IMR-90 (cell line): ENCODE data around the gene ELAVL4. TPM values are rescaled to one million over a fixed set of nuclear protein-coding genes. Genes with fewer than 3 reads are reported as not detected.

ENCODE experiments used
- ATAC-seq: fragments of 200-7000 bp; cut with Tn5 transposase; 2 replicates; pipeline ENCODE4 v1.9.1; 2020; ENCODE audit warnings: low read depth, mild to moderate bottlenecking, moderate library complexity
- BruUV-seq: library from RNA; stranded (reverse); fragments of 400-500 nt; replicated peaks from 2 replicates; lab custom pipeline; 2021; lab: Mats Ljungman, UMichigan
- CTCF ChIA-PET: fragments of 300-600 bp; formaldehyde crosslinking; extraction: SDS; loops from one replicate; lab custom pipeline; 2021; ENCODE audit warnings: antibody characterized with exemption; lab: Yijun Ruan, JAX
- POLR2A ChIA-PET: fragments of 300-600 bp; sonication (Branson Sonifier 250); formaldehyde crosslinking; loops from one replicate; lab custom pipeline; 2022; ENCODE audit warnings: antibody characterized with exemption; ENCODE audit not compliant: unreplicated experiment; lab: Charles Lee
- DNase-seq: peaks from one replicate; pipeline ENCODE4 v3.0.0; 2013
- H2AFZ ChIP-seq: replicated peaks from 2 replicates; pipeline ENCODE3; 2013; ENCODE audit warnings: low read length, mild to moderate bottlenecking; ENCODE audit not compliant: poor library complexity
- H2AK5ac ChIP-seq: 2 replicates; pipeline ENCODE4 v1.6.1; 2013; ENCODE audit warnings: low read depth, low read length, inconsistent platforms
- H2AK9ac ChIP-seq: replicated peaks from 2 replicates; pipeline ENCODE3; 2013; ENCODE audit warnings: mild to moderate bottlenecking, low read depth, low read length, moderate library complexity; ENCODE audit not compliant: poor library complexity
- H2BK120ac ChIP-seq: 2 replicates; pipeline ENCODE4 v1.6.1; 2013; ENCODE audit warnings: low read depth, low read length, inconsistent platforms
- H2BK15ac ChIP-seq: 3 replicates; pipeline ENCODE4 v1.6.1; 2013; ENCODE audit warnings: low read depth, low read length, inconsistent platforms
- H2BK20ac ChIP-seq: 2 replicates; pipeline ENCODE4 v1.6.1; 2013; ENCODE audit warnings: low read depth, mild to moderate bottlenecking, inconsistent platforms, low read length, moderate library complexity
- H2BK5ac ChIP-seq: 2 replicates; pipeline ENCODE4 v1.6.1; 2013; ENCODE audit warnings: mild to moderate bottlenecking, low read depth, low read length, inconsistent platforms; ENCODE audit not compliant: poor library complexity, severe bottlenecking
- H3K14ac ChIP-seq: replicated peaks from 2 replicates; pipeline ENCODE4 v1.6.1; 2013; ENCODE audit warnings: low read depth, low read length, inconsistent platforms
- H3K18ac ChIP-seq: 2 replicates; pipeline ENCODE4 v1.6.1; 2013; ENCODE audit warnings: low read depth, low read length, control low read depth
- H3K23ac ChIP-seq: 2 replicates; pipeline ENCODE4 v1.6.1; 2013; ENCODE audit warnings: low read depth, low read length, inconsistent platforms
- H3K27ac ChIP-seq: 2 replicates; pipeline ENCODE4 v1.5.1; 2013; ENCODE audit warnings: mild to moderate bottlenecking, control low read depth, low read length; ENCODE audit not compliant: insufficient read depth
- H3K27me3 ChIP-seq: 2 replicates; pipeline ENCODE4 v1.6.1; 2013; ENCODE audit warnings: low read length; ENCODE audit not compliant: control insufficient read depth, insufficient read depth
- H3K36me3 ChIP-seq: 2 replicates; pipeline ENCODE4 v1.6.1; 2013; ENCODE audit warnings: low read length, mixed read lengths; ENCODE audit not compliant: control insufficient read depth, insufficient read depth
- H3K4ac ChIP-seq: 2 replicates; pipeline ENCODE4 v1.6.1; 2013; ENCODE audit warnings: low read depth, low read length, inconsistent platforms
- H3K4me1 ChIP-seq: 2 replicates; pipeline ENCODE4 v1.6.1; 2013; ENCODE audit warnings: low read length, mixed read lengths; ENCODE audit not compliant: control insufficient read depth, insufficient read depth
- H3K4me2 ChIP-seq: 2 replicates; pipeline ENCODE4 v1.6.1; 2013; ENCODE audit warnings: low read depth, mild to moderate bottlenecking, control low read depth, low read length, moderate library complexity
- H3K4me3 ChIP-seq: 2 replicates; pipeline ENCODE4 v1.5.1; 2013; ENCODE audit warnings: low read depth, mild to moderate bottlenecking, control low read depth, low read length, moderate library complexity; ENCODE audit not compliant: insufficient read depth
- H3K56ac ChIP-seq: 2 replicates; pipeline ENCODE4 v1.6.1; 2013; ENCODE audit warnings: low read length, inconsistent platforms; ENCODE audit not compliant: insufficient read depth; ENCODE audit errors: extremely low read depth
- H3K79me1 ChIP-seq, 2 experiments: 2 replicates each; pipeline ENCODE4 v1.6.1; 2013; ENCODE audit warnings: low read length in 2 of 2, inconsistent platforms in 1 of 2, low read depth in 1 of 2
- H3K9ac ChIP-seq: 2 replicates; pipeline ENCODE4 v1.6.1; 2013; ENCODE audit warnings: low read depth, low read length, control low read depth
- H3K9me1 ChIP-seq: 2 replicates; pipeline ENCODE4 v1.6.1; 2013; ENCODE audit warnings: low read length, inconsistent platforms; ENCODE audit not compliant: insufficient read depth
- H3K9me3 ChIP-seq: 2 replicates; pipeline ENCODE4 v1.6.1; 2013; ENCODE audit warnings: low read length; ENCODE audit not compliant: control insufficient read depth, insufficient read depth
- H4K20me1 ChIP-seq: 2 replicates; pipeline ENCODE4 v1.6.1; 2013; ENCODE audit warnings: low read length, inconsistent platforms; ENCODE audit not compliant: insufficient read depth
- H4K5ac ChIP-seq: 2 replicates; pipeline ENCODE4 v1.6.1; 2013; ENCODE audit warnings: mild to moderate bottlenecking, low read depth, low read length, control low read depth
- H4K8ac ChIP-seq, 2 experiments: 2 replicates each; pipeline ENCODE4 v1.6.1; 2013; ENCODE audit warnings: low read depth in 2 of 2, low read length in 2 of 2, control low read depth in 1 of 2, inconsistent platforms in 1 of 2
- H4K91ac ChIP-seq: 2 replicates; pipeline ENCODE4 v1.6.1; 2013; ENCODE audit warnings: low read depth, low read length, inconsistent platforms; ENCODE audit not compliant: insufficient read depth
- BHLHE40 ChIP-seq: fragments of 150-350 bp; IDR thresholded peaks from 2 replicates; pipeline ENCODE4 v1.6.1; 2016; ENCODE audit warnings: mild to moderate bottlenecking, low read depth, low read length
- CEBPB ChIP-seq: IDR thresholded peaks from 2 replicates; pipeline ENCODE4 v1.6.1; 2012; ENCODE audit warnings: low read depth, low read length, improper control_type of control experiment
- CHD1 ChIP-seq: IDR thresholded peaks from 2 replicates; pipeline ENCODE4 v1.6.1; 2012; ENCODE audit warnings: low read depth, low read length, improper control_type of control experiment
- ELK1 ChIP-seq: fragments of 150-350 bp; IDR thresholded peaks from 2 replicates; pipeline ENCODE4 v1.6.1; 2016; ENCODE audit warnings: low read depth, mild to moderate bottlenecking, low read length, moderate library complexity, borderline replicate concordance
- FOS ChIP-seq: fragments of 150-350 bp; IDR thresholded peaks from 2 replicates; pipeline ENCODE4 v1.6.1; 2016; ENCODE audit warnings: low read depth, low read length
- MAFK ChIP-seq: IDR thresholded peaks from 2 replicates; pipeline ENCODE4 v1.6.1; 2012; ENCODE audit warnings: low read depth, low read length, improper control_type of control experiment
- MAZ ChIP-seq: IDR thresholded peaks from 2 replicates; pipeline ENCODE4 v1.6.1; 2012; ENCODE audit warnings: low read depth, mild to moderate bottlenecking, low read length, improper control_type of control experiment, moderate library complexity, borderline replicate concordance
- MXI1 ChIP-seq: IDR thresholded peaks from 2 replicates; pipeline ENCODE4 v1.6.1; 2012; ENCODE audit warnings: low read depth, mild to moderate bottlenecking, low read length, moderate library complexity, borderline replicate concordance
- NFE2L2 ChIP-seq: fragments of 150-350 bp; IDR thresholded peaks from 2 replicates; pipeline ENCODE4 v1.6.1; 2016; ENCODE audit warnings: low read depth, mild to moderate bottlenecking, low read length
- POLR2A ChIP-seq: IDR thresholded peaks from 2 replicates; pipeline ENCODE4 v1.6.1; 2012; ENCODE audit warnings: mild to moderate bottlenecking, low read depth, low read length
- RAD21 ChIP-seq: IDR thresholded peaks from 2 replicates; pipeline ENCODE4 v1.6.1; 2012; ENCODE audit warnings: low read length, improper control_type of control experiment
- RCOR1 ChIP-seq: IDR thresholded peaks from 2 replicates; pipeline ENCODE4 v1.6.1; 2012; ENCODE audit warnings: mild to moderate bottlenecking, low read length, improper control_type of control experiment; ENCODE audit not compliant: insufficient replicate concordance
- RFX5 ChIP-seq: IDR thresholded peaks from 2 replicates; pipeline ENCODE4 v1.8.0; 2012; ENCODE audit warnings: low read depth, mild to moderate bottlenecking, low read length, moderate library complexity
- WGBS, 2 experiments: methylation state at CpG; one replicate each; pipeline versions ENCODE4 v1.1.5 to v1.1.7; 2013; ENCODE audit warnings: missing lambda C conversion rate in 2 of 2; ENCODE audit not compliant: insufficient read length in 1 of 2; ENCODE audit errors: extremely low coverage in 2 of 2; 5-methylcytosine and 5-hydroxymethylcytosine counted together
- dilution Hi-C: fragments of 300-500 bp; cut with HindIII; formaldehyde crosslinking; loops from one replicate; pipeline ENCODE4 v1.14.3; 2018; ENCODE audit warnings: low sequenced_read_pairs; ENCODE audit not compliant: unreplicated experiment
- in situ Hi-C: fragments of 300-500 bp; cut with MboI; formaldehyde crosslinking; loops from 3 replicates; pipeline ENCODE4 v1.14.3; 2019; ENCODE audit warnings: low sequenced_read_pairs, inconsistent platforms, mixed read lengths
- intact Hi-C: fragments of 100-400 bp; cut with micrococcal nuclease; formaldehyde crosslinking; loops from 2 replicates; pipeline ENCODE4 v1.10.0; 2022
- polyA plus RNA-seq, 3 experiments: library from polyadenylated mRNA; depleted of rRNA; stranded (reverse); fragments of >200 nt; gene quantifications; 2 replicates each; pipeline ENCODE4 v1.2.3, GENCODE V29; 2012; ENCODE audit warnings: low replicate concordance in 1 of 3
- total RNA-seq: library from RNA; depleted of rRNA; stranded (reverse); fragments of >200 nt; gene quantifications from 2 replicates; pipeline ENCODE4 v1.2.3, GENCODE V29; 2012
- TF ChIP-seq, protein P1 (sequence below): fragments of 150-350 bp; IDR thresholded peaks from 2 replicates; pipeline ENCODE4 v1.6.1; 2017; ENCODE audit warnings: mild to moderate bottlenecking, antibody characterized with exemption, low read length, low read depth
- TF ChIP-seq, protein P2 (sequence below): conservative IDR thresholded peaks from 2 replicates; pipeline ENCODE4 v1.5.1; 2012; ENCODE audit warnings: mild to moderate bottlenecking, low read depth, low read length, improper control_type of control experiment

The ELAVL4 gene
- total and polyA plus RNA-seq, 2 of the 4 experiments (the other 2 are of a cell fraction): not detected

DNA sequence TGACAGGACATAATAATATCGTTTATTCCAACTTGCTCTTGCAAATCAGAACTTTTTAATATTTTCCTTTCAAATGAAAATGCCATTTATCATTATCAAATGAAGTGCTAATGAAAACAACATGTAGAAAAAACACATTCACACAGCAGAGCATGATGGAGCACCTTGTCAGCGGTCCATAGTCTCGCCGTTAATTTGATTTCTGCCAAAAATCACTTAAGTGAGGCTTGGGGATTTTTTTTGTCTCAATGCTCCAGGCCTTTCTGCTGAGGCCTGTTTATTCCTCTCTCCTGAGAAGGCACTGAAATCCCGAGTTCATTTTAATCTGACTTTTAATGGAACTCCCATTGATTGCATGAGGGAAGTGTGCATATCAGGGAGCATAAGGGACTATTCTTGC, 122.5 kb downstream of the ELAVL4 start:
- Histone ChIP-seq H3K4me1 (no peaks in the 10 kb centered on the region), H3K79me1 (no peaks in the 10 kb centered on the region), H2AK9ac (no peak overlapping the region), H2AK5ac (no peak overlapping the region), H3K27ac (no peak overlapping the region), H4K20me1 (no peaks in the 10 kb centered on the region), H2BK120ac (no peak overlapping the region), H3K4me3 (no peak overlapping the region), H3K9me3 (peaks cover 17% of the 10 kb centered on the region), H3K4me2 (no peak overlapping the region), H3K4ac (no peak overlapping the region), H3K56ac (no peak overlapping the region), H2BK15ac (no peak overlapping the region), H3K18ac (no peak overlapping the region), H3K9me1 (no peaks in the 10 kb centered on the region), H4K91ac (no peak overlapping the region), H4K5ac (no peak overlapping the region), H3K27me3 (no peaks in the 10 kb centered on the region), H3K9ac (no peak overlapping the region), H3K23ac (no peak overlapping the region), H2BK20ac (no peak overlapping the region), H3K14ac (no peak overlapping the region), H4K8ac (no peak overlapping the region), H3K36me3 (no peaks in the 10 kb centered on the region), H2AFZ (no peak overlapping the region), H2BK5ac (no peak overlapping the region)
- no CpG with 5 or more reads among the region's 5 CpGs for WGBS, 2 experiments
- no peak for TF ChIP-seq CEBPB
- TF ChIP-seq RAD21: no peak
- TF ChIP-seq, protein P1, sequence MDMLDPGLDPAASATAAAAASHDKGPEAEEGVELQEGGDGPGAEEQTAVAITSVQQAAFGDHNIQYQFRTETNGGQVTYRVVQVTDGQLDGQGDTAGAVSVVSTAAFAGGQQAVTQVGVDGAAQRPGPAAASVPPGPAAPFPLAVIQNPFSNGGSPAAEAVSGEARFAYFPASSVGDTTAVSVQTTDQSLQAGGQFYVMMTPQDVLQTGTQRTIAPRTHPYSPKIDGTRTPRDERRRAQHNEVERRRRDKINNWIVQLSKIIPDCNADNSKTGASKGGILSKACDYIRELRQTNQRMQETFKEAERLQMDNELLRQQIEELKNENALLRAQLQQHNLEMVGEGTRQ: no peak
- TF ChIP-seq MXI1: no peak
- TF ChIP-seq ELK1: no peak
- TF ChIP-seq RCOR1: no peak
- no peak for TF ChIP-seq MAFK
- no peak for TF ChIP-seq RFX5
- TF ChIP-seq NFE2L2: no peak
- no peak for TF ChIP-seq FOS
- no peak for TF ChIP-seq MAZ
- TF ChIP-seq BHLHE40: no peak
- TF ChIP-seq, protein P2, sequence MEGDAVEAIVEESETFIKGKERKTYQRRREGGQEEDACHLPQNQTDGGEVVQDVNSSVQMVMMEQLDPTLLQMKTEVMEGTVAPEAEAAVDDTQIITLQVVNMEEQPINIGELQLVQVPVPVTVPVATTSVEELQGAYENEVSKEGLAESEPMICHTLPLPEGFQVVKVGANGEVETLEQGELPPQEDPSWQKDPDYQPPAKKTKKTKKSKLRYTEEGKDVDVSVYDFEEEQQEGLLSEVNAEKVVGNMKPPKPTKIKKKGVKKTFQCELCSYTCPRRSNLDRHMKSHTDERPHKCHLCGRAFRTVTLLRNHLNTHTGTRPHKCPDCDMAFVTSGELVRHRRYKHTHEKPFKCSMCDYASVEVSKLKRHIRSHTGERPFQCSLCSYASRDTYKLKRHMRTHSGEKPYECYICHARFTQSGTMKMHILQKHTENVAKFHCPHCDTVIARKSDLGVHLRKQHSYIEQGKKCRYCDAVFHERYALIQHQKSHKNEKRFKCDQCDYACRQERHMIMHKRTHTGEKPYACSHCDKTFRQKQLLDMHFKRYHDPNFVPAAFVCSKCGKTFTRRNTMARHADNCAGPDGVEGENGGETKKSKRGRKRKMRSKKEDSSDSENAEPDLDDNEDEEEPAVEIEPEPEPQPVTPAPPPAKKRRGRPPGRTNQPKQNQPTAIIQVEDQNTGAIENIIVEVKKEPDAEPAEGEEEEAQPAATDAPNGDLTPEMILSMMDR: no peak
- TF ChIP-seq POLR2A: no peak
- no peak for TF ChIP-seq CHD1
- DNase-seq: no peak
- no TSS peak for BruUV-seq
- POLR2A ChIA-PET: no interaction called here
- dilution Hi-C loops: no loop called here
- intact Hi-C loops: no loop called here
- in situ Hi-C loops: no loop called here
- CTCF ChIA-PET: no interaction called here
- no peak for ATAC-seq
